Limb (tissue), 2 donors: ENCODE measurements around the gene DNAH3.

ENCODE experiments used
- DNase-seq, 2 donors: peaks; one replicate each; pipeline ENCODE4 v3.0.0-alpha.2; 2016; ENCODE audit errors: extremely low spot score in 2 of 2

DNAH3 gene

DNA sequence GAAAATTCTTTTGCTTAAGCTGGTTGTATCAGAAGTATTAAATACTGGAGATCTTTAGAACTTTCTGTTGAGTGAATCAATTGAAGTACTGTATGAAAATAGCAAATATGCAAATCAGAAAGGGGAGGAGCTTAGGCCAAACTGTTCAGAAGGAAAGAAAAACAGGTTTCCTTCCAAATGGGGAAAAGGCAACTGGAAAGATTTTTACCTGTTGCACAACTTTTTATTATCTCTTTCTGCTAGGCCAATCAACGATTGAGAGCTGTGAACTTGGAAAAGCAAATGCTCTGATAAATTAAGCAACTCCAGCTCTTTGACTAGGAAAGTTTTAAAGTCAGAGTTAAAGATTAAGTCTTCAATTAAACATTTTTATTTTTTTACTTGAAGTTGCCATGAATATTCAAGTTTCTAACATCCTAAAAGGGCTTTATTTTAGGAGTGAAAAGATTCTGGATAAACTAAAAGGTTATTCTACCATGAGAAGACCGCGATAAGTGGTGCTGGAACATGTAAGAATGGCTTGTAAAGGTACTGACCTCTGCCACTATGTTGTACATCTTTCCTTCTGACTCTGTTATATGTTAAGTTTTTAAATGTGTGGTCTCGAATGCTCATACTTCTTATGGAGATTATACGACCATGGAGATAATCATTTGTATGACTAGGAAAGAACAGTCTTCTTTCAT lies 266.9 kb downstream of the DNAH3 start:
- no peak for DNase-seq
